ENCODE data around the gene ZSCAN29. TPM values are rescaled to one million over a fixed set of nuclear protein-coding genes. Genes with fewer than 3 reads are reported as not detected.

ZSCAN29 gene
- polyA plus RNA-seq, 1 donor (not counting 4 experiments of a cell fraction or from before 2014, with no cell fraction given), result 9.7 TPM

GRCh38 chr15:43329960-43330779 lies 40.7 kb downstream of the ZSCAN29 start, which contains the start of gene LCMT2:
Gene LCMT2, minus strand, starts transcription at chr15:43330573. Its CDS starts 84 bp downstream, at chr15:43330489.
- peak within 1 kb of the TSS; percentile 98 for H2AFZ ChIP-seq (ENCODE audit: control insufficient read depth, low read length)
- no peak for TF ChIP-seq EZH2 (IDR thresholded peaks at IDR 0.05; ENCODE audit: low read length)
- no peak for TF ChIP-seq CTCF (optimal IDR thresholded peaks at IDR 0.05 in 1 of 3, IDR thresholded peaks at IDR 0.05 in 1 of 3, conservative IDR thresholded peaks at IDR 0.05 in 1 of 3; ENCODE audit: extremely low read depth in 1 of 3, insufficient read depth in 2 of 3, low read length in 3 of 3)

GRCh38 chr15:43329217-43329959 lies 41.5 kb downstream of the ZSCAN29 start:
- no peak for FAIRE-seq
- peak overlapping the region; percentile 76 for H3K27ac ChIP-seq (ENCODE audit: control insufficient read depth, insufficient read depth, low read length)

More at GRCh38 chr15:43329960-43330779, 40.7 kb downstream of the ZSCAN29 start, which contains the start of gene LCMT2:
- dilution Hi-C loops (cut with MboI; ENCODE audit: extremely low pct_ligation_motif_present, low sequenced_read_pairs), result no loop called here
- H3K79me2 ChIP-seq (ENCODE audit: control insufficient read depth, insufficient read depth, low read length), result peaks cover 17% of the 10 kb centered on the region
- H3K9ac ChIP-seq (ENCODE audit: control insufficient read depth, extremely low read depth, insufficient read depth, low read length), result peak within 1 kb of the TSS; percentile 81
- no peaks in the 10 kb centered on the region for H4K20me1 ChIP-seq (ENCODE audit: control insufficient read depth, extremely low read depth, insufficient read depth, low read length)
- H3K27me3 ChIP-seq (ENCODE audit: control insufficient read depth, extremely low read depth, insufficient read depth, low read length), result no peaks in the 10 kb centered on the region
- H3K4me2 ChIP-seq (ENCODE audit: control insufficient read depth, extremely low read depth, insufficient read depth, low read depth, low read length), result peak within 1 kb of the TSS; percentile 98
- no peaks in the 10 kb centered on the region for H3K9me1 ChIP-seq (ENCODE audit: control insufficient read depth, extremely low read depth, insufficient read depth, low read length)
- no peaks in the 10 kb centered on the region for H3K9me3 ChIP-seq (ENCODE audit: control insufficient read depth, low read depth, low read length)
- peak; percentile 90 for FAIRE-seq
- peak within 1 kb of the TSS; percentile 62 to 77 (median 73) for H3K4me3 ChIP-seq (ENCODE audit: control insufficient read depth in 2 of 3, extremely low read depth in 1 of 3, insufficient read depth in 2 of 3, low read depth in 1 of 3, low read length in 3 of 3)
- no peaks in the 10 kb centered on the region for H3K36me3 ChIP-seq (ENCODE audit: control insufficient read depth in 2 of 2, extremely low read depth in 1 of 2, insufficient read depth in 2 of 2, low read length in 2 of 2)
- peaks cover 13% of the 10 kb centered on the region for H3K4me1 ChIP-seq (ENCODE audit: control insufficient read depth, extremely low read depth, insufficient read depth, low read length)
- H3K27ac ChIP-seq (ENCODE audit: control insufficient read depth, insufficient read depth, low read length), result peak within 1 kb of the TSS; percentile 76
- peak; percentile 87 for DNase-seq (ENCODE audit: low read depth, low spot score)

More at GRCh38 chr15:43329217-43329959, 41.5 kb downstream of the ZSCAN29 start:
- Histone ChIP-seq H3K9me1 (ENCODE audit: control insufficient read depth, extremely low read depth, insufficient read depth, low read length) (no peaks in the 10 kb centered on the region), H3K4me3 (ENCODE audit: control insufficient read depth in 2 of 3, extremely low read depth in 1 of 3, insufficient read depth in 2 of 3, low read depth in 1 of 3, low read length in 3 of 3) (peak overlapping the region; percentile 62 to 77 (median 73)), H3K27me3 (ENCODE audit: control insufficient read depth, extremely low read depth, insufficient read depth, low read length) (no peaks in the 10 kb centered on the region), H3K4me1 (ENCODE audit: control insufficient read depth, extremely low read depth, insufficient read depth, low read length) (peaks cover 13% of the 10 kb centered on the region), H2AFZ (ENCODE audit: control insufficient read depth, low read length) (peak overlapping the region; percentile 98), H4K20me1 (ENCODE audit: control insufficient read depth, extremely low read depth, insufficient read depth, low read length) (no peaks in the 10 kb centered on the region), H3K4me2 (ENCODE audit: control insufficient read depth, extremely low read depth, insufficient read depth, low read depth, low read length) (peak overlapping the region; percentile 98), H3K79me2 (ENCODE audit: control insufficient read depth, insufficient read depth, low read length) (peaks cover 17% of the 10 kb centered on the region), H3K9me3 (ENCODE audit: control insufficient read depth, low read depth, low read length) (no peaks in the 10 kb centered on the region), H3K9ac (ENCODE audit: control insufficient read depth, extremely low read depth, insufficient read depth, low read length) (peak overlapping the region; percentile 81), H3K36me3 (ENCODE audit: control insufficient read depth in 2 of 2, extremely low read depth in 1 of 2, insufficient read depth in 2 of 2, low read length in 2 of 2) (no peaks in the 10 kb centered on the region)
- dilution Hi-C loops (cut with MboI; ENCODE audit: extremely low pct_ligation_motif_present, low sequenced_read_pairs), result no loop called here
- TF ChIP-seq CTCF (optimal IDR thresholded peaks at IDR 0.05 in 1 of 3, IDR thresholded peaks at IDR 0.05 in 1 of 3, conservative IDR thresholded peaks at IDR 0.05 in 1 of 3; ENCODE audit: extremely low read depth in 1 of 3, insufficient read depth in 2 of 3, low read length in 3 of 3) (no peak), EZH2 (IDR thresholded peaks at IDR 0.05; ENCODE audit: low read length) (no peak)
- no peak for DNase-seq (ENCODE audit: low read depth, low spot score)

Measured in keratinocyte (primary cell).